Left lung (tissue), 10 donors: ENCODE results near the gene KCMF1. TPM values are rescaled to one million over a fixed set of nuclear protein-coding genes. Genes with fewer than 3 reads are reported as not detected.

Experiments
- ATAC-seq: fragments of 200-7000 bp; cut with Tn5 transposase; one replicate; pipeline ENCODE4 v1.9.1; 2020; ENCODE audit warnings: moderate library complexity
- DNase-seq, 4 donors: peaks; one replicate each; pipeline ENCODE4 v3.0.0-alpha.2; 2013 to 2020
- H3K27ac ChIP-seq, 2 donors: fragments of 200-600 bp; sonication (generic) in 1 of 2; one replicate each; pipeline versions ENCODE4 v1.5.0 to v1.8.0; 2020 to 2021
- H3K27me3 ChIP-seq, 2 donors: fragments of 200-600 bp; sonication (generic) in 1 of 2; one replicate each; pipeline versions ENCODE4 v1.5.0 to v1.8.0; 2020 to 2021
- H3K36me3 ChIP-seq, 2 donors: fragments of 200-600 bp; sonication (generic) in 1 of 2; one replicate each; pipeline versions ENCODE4 v1.5.0 to v1.8.0; 2020 to 2021
- H3K4me1 ChIP-seq, 2 donors: fragments of 200-600 bp; one replicate each; pipeline ENCODE4 v1.8.0; 2021
- H3K4me3 ChIP-seq, 2 donors: fragments of 200-600 bp; sonication (generic) in 1 of 2; one replicate each; pipeline versions ENCODE4 v1.5.0 to v1.8.0; 2020 to 2021; ENCODE audit warnings: mild to moderate bottlenecking in 1 of 2
- H3K9me3 ChIP-seq, 2 donors: fragments of 200-600 bp; sonication (generic) in 1 of 2; one replicate each; pipeline versions ENCODE4 v1.5.0 to v1.8.0; 2020 to 2021
- intact Hi-C, 2 donors: fragments of 100-400 bp; cut with DNase I; formaldehyde crosslinking; loops; one replicate each; pipeline versions ENCODE4 v1.11.2 to v1.14.2; 2022
- polyA plus RNA-seq, 6 donors: library from polyadenylated mRNA; unstranded; fragments of 120-200 nt; gene quantifications; one replicate each; pipeline ENCODE4 v1.2.1, GENCODE V29; 2013; ENCODE audit not compliant: insufficient read length in 6 of 6
- total RNA-seq, 2 donors: library from RNA; stranded (reverse); fragmentation: NEBNext Ultra II Directional; extraction: Animal tissue kit (Norgen Biotek cat#: 25700); gene quantifications; one replicate each; pipeline ENCODE4 v1.2.1, GENCODE V29; 2021
- TF ChIP-seq, protein P1 (sequence below), 2 donors: fragments of 200-600 bp; sonication (generic) in 1 of 2; IDR thresholded peaks; one replicate each; pipeline versions ENCODE4 v1.5.0 to v1.8.0; 2021; ENCODE audit warnings: antibody characterized with exemption in 2 of 2
- donor health status: DM: no; HTN: yes; CAD: no.
- donor health status: DM: no; HTN: no; CAD: no.

The KCMF1 gene
- total and polyA plus RNA-seq, 8 donors, result 40.1 to 87.1 (median 50.0) TPM

DNA sequence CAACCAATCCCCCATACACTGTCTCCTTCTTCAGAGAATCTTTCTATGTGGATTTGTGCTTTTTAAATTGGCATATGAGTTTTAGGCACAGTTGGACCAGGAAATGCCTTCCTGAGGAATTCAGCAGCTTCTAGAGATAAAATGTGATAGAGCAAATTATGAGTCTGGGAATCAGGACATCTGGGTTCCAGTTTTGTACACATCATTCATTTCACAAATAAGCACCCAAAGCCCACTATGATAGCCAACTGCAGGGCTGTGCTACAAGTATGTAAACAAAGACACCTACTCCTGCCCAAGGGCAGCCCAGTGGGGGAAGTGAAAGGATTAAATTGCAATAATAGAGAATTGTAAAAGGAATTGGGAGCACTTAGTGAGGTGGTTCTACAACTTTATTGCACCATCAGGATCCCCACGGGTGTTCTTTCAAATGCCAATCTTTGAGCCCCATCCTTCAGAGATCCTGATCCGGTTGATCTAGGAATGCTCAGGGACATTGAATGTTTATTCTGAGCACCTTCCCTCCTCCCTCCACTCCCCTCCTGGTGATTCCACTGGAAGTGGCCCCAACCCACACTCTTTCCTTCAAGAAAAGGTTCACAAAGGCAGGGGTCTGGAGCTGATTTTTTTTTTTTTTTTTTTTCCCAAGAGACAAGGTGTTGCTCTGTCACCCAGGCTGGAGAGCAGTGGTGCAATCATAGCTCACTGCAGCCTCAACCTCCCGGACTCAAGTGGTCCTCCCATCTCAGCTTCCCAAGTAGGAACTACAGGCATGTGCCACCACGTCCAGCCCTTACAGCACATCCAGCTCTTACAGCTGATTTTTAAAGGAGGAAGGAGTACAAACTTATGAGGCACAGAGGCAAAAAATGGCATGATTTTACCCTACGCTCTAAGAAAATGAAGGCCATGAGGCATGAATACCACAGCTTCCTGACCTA is 11.1 kb upstream of the KCMF1 start:
- TF ChIP-seq, protein P1, sequence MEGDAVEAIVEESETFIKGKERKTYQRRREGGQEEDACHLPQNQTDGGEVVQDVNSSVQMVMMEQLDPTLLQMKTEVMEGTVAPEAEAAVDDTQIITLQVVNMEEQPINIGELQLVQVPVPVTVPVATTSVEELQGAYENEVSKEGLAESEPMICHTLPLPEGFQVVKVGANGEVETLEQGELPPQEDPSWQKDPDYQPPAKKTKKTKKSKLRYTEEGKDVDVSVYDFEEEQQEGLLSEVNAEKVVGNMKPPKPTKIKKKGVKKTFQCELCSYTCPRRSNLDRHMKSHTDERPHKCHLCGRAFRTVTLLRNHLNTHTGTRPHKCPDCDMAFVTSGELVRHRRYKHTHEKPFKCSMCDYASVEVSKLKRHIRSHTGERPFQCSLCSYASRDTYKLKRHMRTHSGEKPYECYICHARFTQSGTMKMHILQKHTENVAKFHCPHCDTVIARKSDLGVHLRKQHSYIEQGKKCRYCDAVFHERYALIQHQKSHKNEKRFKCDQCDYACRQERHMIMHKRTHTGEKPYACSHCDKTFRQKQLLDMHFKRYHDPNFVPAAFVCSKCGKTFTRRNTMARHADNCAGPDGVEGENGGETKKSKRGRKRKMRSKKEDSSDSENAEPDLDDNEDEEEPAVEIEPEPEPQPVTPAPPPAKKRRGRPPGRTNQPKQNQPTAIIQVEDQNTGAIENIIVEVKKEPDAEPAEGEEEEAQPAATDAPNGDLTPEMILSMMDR (IDR thresholded peaks at IDR 0.05), result no peak
- no peak overlapping the region for H3K27ac ChIP-seq

DNA sequence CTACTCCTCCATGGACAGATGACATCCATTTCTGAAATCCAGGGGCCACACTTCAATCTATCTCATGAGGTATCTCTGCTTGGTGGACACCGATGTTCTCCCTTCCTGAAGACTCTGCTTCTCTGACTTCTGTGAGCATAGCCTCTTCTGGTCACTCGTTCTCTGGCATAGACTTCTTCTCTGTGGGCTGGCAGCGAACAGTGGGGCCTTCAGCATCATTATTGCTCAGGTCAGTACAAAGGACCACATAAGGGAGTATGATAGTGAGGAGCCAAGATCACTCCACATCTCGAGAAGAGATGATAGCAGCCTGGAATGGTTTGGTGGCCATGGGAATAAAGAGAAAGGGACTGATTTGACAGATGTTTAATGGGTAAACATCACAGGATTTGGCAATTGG is 8.0 kb upstream of the KCMF1 start:
- H3K27ac ChIP-seq, result no peak overlapping the region
- no peaks in the 10 kb centered on the region for H3K9me3 ChIP-seq
- TF ChIP-seq, protein P1 (IDR thresholded peaks at IDR 0.05), result no peak
- no peak overlapping the region for H3K4me3 ChIP-seq
- intact Hi-C loops, result no loop called here
- ATAC-seq (no peak), DNase-seq (no peak)
- peaks cover 9 to 44% of the 10 kb centered on the region in 2 donors for H3K4me1 ChIP-seq
- H3K27me3 ChIP-seq, result no peaks in the 10 kb centered on the region
- H3K36me3 ChIP-seq, result peaks cover 0 to 20% of the 10 kb centered on the region in 2 donors

More for the DNA sequence above, 11.1 kb upstream of the KCMF1 start:
- intact Hi-C loops, result no loop called here
- H3K4me3 ChIP-seq, result no peak overlapping the region
- ATAC-seq (no peak), DNase-seq (no peak)
- H3K4me1 ChIP-seq, result peaks cover 10 to 25% of the 10 kb centered on the region in 2 donors
- H3K36me3 ChIP-seq, result peaks cover 0 to 5% of the 10 kb centered on the region in 2 donors
- no peaks in the 10 kb centered on the region for H3K27me3 ChIP-seq
- no peaks in the 10 kb centered on the region for H3K9me3 ChIP-seq

GRCh38 chr2:84963323-84963691 is 7.7 kb upstream of the KCMF1 start:
- Histone ChIP-seq H3K36me3 (peaks cover 0 to 20% of the 10 kb centered on the region in 2 donors), H3K27ac (no peak overlapping the region), H3K4me3 (no peak overlapping the region), H3K4me1 (peaks cover 5 to 48% of the 10 kb centered on the region in 2 donors), H3K9me3 (no peaks in the 10 kb centered on the region), H3K27me3 (no peaks in the 10 kb centered on the region)
- TF ChIP-seq, protein P1 (IDR thresholded peaks at IDR 0.05), result no peak
- no peak for ATAC-seq
- intact Hi-C loops, result no loop called here
- DNase-seq, result no peak

- TF ChIP-seq, protein P1 (IDR thresholded peaks at IDR 0.05), result no peak
- peak; percentile 45 for ATAC-seq
- Histone ChIP-seq H3K4me1 (peaks cover 0 to 51% of the 10 kb centered on the region in 2 donors), H3K9me3 (no peaks in the 10 kb centered on the region), H3K27me3 (no peaks in the 10 kb centered on the region), H3K27ac (peak overlapping the region in 1 of 2 donors; percentile 37), H3K36me3 (peaks cover 0 to 20% of the 10 kb centered on the region in 2 donors), H3K4me3 (no peak overlapping the region)
- intact Hi-C loops, result no loop called here
- no peak for DNase-seq
These were observed 7.1 kb upstream of the KCMF1 start for GRCh38 chr2:84963692-84964405.
